Measurements from ENCODE around the gene ASCC1. TPM values are rescaled to one million over a fixed set of nuclear protein-coding genes. Genes with fewer than 3 reads are reported as not detected.

ASCC1 gene
- total RNA-seq, 1 experiment from 2014 or later, result 15.7 TPM

GRCh38 chr10:72081210-72081609, 134.9 kb downstream of the ASCC1 start:
- no peaks in the 10 kb centered on the region for H3K9me2 ChIP-seq (replicated peaks; ENCODE audit: low read length)
- no peak overlapping the region for H3K4me3 ChIP-seq (ENCODE audit: low read length)
- H3K9ac ChIP-seq (ENCODE audit: low read length), result no peak overlapping the region
- H3K9me3 ChIP-seq (ENCODE audit: low read length), result no peaks in the 10 kb centered on the region
- H2AFZ ChIP-seq (ENCODE audit: low read length), result no peak overlapping the region
- ChIA-PET CTCF (no interaction called here), POLR2A (ENCODE audit: unreplicated experiment) (no interaction called here)
- peaks cover 23% of the 10 kb centered on the region for H3K4me1 ChIP-seq (ENCODE audit: insufficient read depth, low read length)
- H3F3A ChIP-seq (ENCODE audit: low read length, unreplicated experiment), result no peaks in the 10 kb centered on the region
- no peaks in the 10 kb centered on the region for H4K20me1 ChIP-seq (ENCODE audit: low read length)
- TF ChIP-seq EZH2phosphoT487 (IDR thresholded peaks at IDR 0.05; ENCODE audit: borderline replicate concordance, low read length) (no peak), CTCF (conservative IDR thresholded peaks at IDR 0.05; ENCODE audit: low read depth, low read length) (no peak), EZH2 (IDR thresholded peaks at IDR 0.05; ENCODE audit: low read length, unreplicated experiment) (no peak)
- no peaks in the 10 kb centered on the region for H3K36me3 ChIP-seq (ENCODE audit: low read depth, low read length)
- ATAC-seq (no peak), DNase-seq (no peak)
- H3K4me2 ChIP-seq (ENCODE audit: low read length), result no peak overlapping the region
- no peaks in the 10 kb centered on the region for H3K79me2 ChIP-seq (ENCODE audit: low read length)
- no peak overlapping the region for H3K27ac ChIP-seq (ENCODE audit: low read length)
- BruUV-seq (replicated peaks), result TSS peak; percentile 65
- H3K27me3 ChIP-seq (ENCODE audit: low read length), result no peaks in the 10 kb centered on the region
- intact Hi-C loops (cut with micrococcal nuclease), result no loop called here

DNA sequence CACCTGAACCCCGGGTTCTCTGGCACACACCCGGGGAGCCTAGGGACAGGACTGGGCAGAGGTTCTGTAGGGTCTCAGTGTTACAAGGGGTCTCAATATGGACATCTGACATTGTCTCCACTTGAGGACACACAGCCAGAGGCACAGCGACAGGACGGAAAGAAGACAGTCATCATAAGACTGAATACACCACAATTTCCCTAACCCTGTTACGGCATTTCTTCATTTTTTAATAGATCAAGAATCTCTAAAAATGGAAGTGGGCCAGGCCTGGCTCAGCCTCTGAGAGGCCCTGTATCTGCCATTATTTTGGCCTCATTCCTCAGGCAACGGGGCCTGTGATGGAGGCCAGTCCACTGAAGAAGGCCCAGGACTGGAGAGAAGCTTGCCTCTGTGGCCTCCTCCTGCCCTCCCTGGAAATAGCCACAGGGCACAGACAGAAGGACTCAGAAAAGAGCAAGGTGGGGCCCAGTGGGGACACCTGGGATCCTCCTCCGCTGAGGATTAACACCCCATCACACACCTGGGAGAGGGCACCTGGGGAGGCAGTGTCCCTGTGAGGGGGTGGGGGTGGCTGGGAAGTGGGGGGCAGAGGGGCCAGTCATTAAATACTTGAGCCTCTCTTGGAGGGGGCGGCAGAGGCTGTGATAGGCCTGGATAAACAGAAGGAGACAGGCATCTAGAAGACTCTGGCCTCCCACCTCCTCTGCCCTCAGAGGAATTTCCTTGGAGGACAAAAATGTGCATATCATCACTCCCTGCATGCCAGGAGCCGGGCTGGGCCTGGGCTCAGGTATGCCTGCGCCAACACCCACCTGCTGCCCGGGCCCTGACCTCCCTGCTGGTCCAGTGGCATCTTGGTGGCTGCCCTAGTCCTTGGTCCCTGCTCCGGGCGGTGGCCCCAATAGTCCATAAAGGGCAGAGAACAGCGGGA, 135.8 kb downstream of the ASCC1 start:
- Histone ChIP-seq H3K9me3 (ENCODE audit: low read length) (no peaks in the 10 kb centered on the region), H3K36me3 (ENCODE audit: low read depth, low read length) (no peaks in the 10 kb centered on the region), H3K27me3 (ENCODE audit: low read length) (no peaks in the 10 kb centered on the region), H3K4me1 (ENCODE audit: insufficient read depth, low read length) (peaks cover 23% of the 10 kb centered on the region), H3K4me3 (ENCODE audit: low read length) (no peak overlapping the region), H3K79me2 (ENCODE audit: low read length) (no peaks in the 10 kb centered on the region), H3K4me2 (ENCODE audit: low read length) (no peak overlapping the region), H3K9ac (ENCODE audit: low read length) (no peak overlapping the region), H3K9me2 (replicated peaks; ENCODE audit: low read length) (no peaks in the 10 kb centered on the region), H3K27ac (ENCODE audit: low read length) (no peak overlapping the region), H2AFZ (ENCODE audit: low read length) (no peak overlapping the region), H3F3A (ENCODE audit: low read length, unreplicated experiment) (no peaks in the 10 kb centered on the region), H4K20me1 (ENCODE audit: low read length) (no peaks in the 10 kb centered on the region)
- peak; percentile 43 for ATAC-seq
- TF ChIP-seq EZH2phosphoT487 (IDR thresholded peaks at IDR 0.05; ENCODE audit: borderline replicate concordance, low read length) (no peak), EZH2 (IDR thresholded peaks at IDR 0.05; ENCODE audit: low read length, unreplicated experiment) (no peak), CTCF (conservative IDR thresholded peaks at IDR 0.05; ENCODE audit: low read depth, low read length) (no peak)
- CTCF ChIA-PET, result no interaction called here
- DNase-seq, result peak; percentile 60
- intact Hi-C loops (cut with micrococcal nuclease), result no loop called here
- TSS peak; percentile 41 for BruUV-seq (replicated peaks)
- POLR2A ChIA-PET (ENCODE audit: unreplicated experiment), result no interaction called here

- DNase-seq, result no peak
- intact Hi-C loops (cut with micrococcal nuclease), result no loop called here
- TF ChIP-seq CTCF (conservative IDR thresholded peaks at IDR 0.05; ENCODE audit: low read depth, low read length) (no peak), EZH2phosphoT487 (IDR thresholded peaks at IDR 0.05; ENCODE audit: borderline replicate concordance, low read length) (no peak), EZH2 (IDR thresholded peaks at IDR 0.05; ENCODE audit: low read length, unreplicated experiment) (no peak)
- Histone ChIP-seq H3K27me3 (ENCODE audit: low read length) (no peaks in the 10 kb centered on the region), H3K9me3 (ENCODE audit: low read length) (no peaks in the 10 kb centered on the region), H3K4me1 (ENCODE audit: insufficient read depth, low read length) (peaks cover 23% of the 10 kb centered on the region), H3K4me2 (ENCODE audit: low read length) (no peak overlapping the region), H4K20me1 (ENCODE audit: low read length) (no peaks in the 10 kb centered on the region), H3K9ac (ENCODE audit: low read length) (no peak overlapping the region), H2AFZ (ENCODE audit: low read length) (no peak overlapping the region), H3K4me3 (ENCODE audit: low read length) (no peak overlapping the region), H3K79me2 (ENCODE audit: low read length) (no peaks in the 10 kb centered on the region), H3K9me2 (replicated peaks; ENCODE audit: low read length) (no peaks in the 10 kb centered on the region), H3K27ac (ENCODE audit: low read length) (no peak overlapping the region), H3F3A (ENCODE audit: low read length, unreplicated experiment) (no peaks in the 10 kb centered on the region), H3K36me3 (ENCODE audit: low read depth, low read length) (no peaks in the 10 kb centered on the region)
- ChIA-PET POLR2A (ENCODE audit: unreplicated experiment) (no interaction called here), CTCF (no interaction called here)
- ATAC-seq, result no peak
- no TSS peak for BruUV-seq (replicated peaks)
These were observed 136.7 kb downstream of the ASCC1 start for GRCh38 chr10:72079356-72079755.

All from PC-3 (cell line).